Measurements from ENCODE around the gene PIP4P1. TPM values are rescaled to one million over a fixed set of nuclear protein-coding genes. Genes with fewer than 3 reads are reported as not detected.
"Not testable (repeated sequence)": the region's sequence is repeated elsewhere in the genome, so short reads cannot be mapped to it uniquely, and the experiment has no call there.

The PIP4P1 gene
- polyA plus RNA-seq, 1 donor = 37.0 TPM

DNA sequence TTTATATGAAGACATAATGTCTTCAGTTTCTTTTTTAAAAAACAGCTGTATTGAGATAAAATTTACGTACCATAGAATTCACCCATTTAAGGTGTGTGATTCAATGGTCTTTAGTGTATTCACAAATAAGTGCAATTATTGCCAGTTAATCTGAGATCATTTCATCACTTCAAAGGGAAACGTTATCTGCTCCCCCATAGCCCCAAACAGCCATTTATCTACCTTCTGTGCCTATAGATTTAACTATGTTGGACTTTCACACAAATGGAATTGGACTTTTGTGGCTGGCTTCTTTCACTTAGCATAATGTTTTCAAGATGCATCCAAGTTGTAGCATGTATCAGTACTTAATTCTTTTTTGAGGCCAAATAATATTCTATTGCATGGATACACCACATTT, 17.7 kb upstream of the PIP4P1 start:
- DNase-seq = no peak

DNA sequence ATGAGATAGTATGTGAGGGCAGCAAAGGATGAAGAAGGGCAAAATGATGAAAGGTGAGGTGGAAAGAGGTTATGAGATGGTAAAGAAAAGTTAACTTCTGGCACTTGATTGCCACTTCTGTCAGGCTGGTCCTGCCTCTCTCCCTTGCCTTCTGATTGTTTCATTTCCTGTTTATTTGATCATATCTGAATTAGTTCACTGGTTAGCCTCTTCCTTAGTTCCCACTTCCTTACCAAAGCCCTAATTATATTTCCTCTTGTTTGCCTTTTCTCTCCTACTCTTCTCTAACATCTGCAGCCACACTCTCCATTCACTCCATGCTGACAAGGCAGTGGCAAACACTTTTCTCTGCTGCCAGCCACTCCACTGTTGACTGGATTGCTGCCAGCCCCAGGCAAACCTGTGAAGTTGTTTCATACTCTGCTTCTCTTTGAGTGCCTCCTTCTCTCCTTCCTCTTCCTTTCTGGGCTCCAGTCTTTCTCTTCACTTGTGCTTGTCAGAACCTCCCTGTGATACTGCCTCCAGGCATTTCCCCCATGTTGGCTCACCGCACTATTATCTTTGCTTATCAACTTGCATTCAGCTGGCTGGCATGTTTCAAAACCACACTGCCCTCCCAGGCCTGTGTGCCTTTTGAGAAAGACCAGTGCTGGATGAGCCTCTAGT, 16.1 kb upstream of the PIP4P1 start:
- no peak for DNase-seq

DNA sequence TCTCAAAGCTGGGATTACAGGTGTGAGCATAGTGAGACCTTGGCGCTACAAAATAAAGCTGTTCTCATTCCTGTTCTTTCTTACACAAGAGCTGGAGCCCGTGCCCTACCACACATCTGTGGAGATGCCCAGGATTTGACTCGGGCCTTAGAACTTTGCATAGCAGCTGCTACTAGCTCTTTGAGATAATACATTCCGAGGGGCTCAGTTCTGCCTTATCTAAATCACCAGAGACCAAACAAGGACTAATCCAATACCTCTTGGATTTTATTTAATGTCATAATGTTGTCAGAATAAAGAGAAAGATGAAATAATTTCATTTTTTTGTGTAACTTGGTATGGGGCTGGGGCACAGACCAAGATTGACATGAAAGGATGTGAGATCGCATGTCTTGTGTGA, 15.5 kb upstream of the PIP4P1 start:
- DNase-seq = no peak

DNA sequence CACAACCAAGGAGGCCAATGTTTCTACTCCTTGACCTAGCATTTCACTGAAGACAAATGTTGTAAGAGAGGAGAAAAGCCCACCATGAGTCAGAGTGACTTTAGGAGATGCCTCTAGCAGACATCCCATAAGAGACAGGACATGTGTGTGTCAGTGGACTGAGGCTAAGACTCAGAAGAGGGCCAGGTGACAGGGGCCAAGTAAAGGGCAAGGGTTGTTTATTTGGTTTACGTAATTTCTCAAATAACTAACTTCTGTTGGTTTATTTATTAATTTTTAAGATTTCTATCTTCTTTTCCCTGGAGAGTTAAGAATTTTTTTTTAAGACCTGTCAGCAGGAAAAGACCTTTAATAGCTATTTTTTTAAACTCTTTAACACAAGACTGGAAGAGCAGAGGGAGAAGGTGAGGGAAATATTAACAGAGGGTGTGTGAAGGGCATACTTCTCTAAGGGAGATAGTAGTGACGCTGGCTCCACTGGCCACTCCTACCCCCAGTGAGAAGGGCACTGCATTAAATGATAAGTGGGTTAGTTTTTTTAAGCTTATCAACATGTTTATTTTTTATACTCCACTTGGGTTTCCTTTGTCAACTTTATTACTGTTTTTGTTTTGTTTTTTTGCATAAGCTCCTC, 11.4 kb upstream of the PIP4P1 start:
- no peak for DNase-seq

DNA sequence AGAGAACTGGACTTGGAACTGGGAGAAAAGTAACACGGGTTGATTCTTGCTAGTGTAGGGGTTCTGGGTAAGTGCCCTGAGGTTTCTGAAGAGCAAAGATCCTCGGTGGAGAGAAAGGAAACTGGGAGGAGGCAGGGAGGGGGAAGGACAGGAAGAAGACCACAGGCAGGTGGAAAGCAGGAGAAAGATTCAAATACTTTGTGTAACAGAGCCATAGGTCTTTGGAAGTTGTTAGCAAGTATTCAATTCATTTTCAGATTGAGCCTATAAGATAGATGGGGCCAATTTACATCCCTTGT, 9.3 kb upstream of the PIP4P1 start:
- DNase-seq = no peak

DNA sequence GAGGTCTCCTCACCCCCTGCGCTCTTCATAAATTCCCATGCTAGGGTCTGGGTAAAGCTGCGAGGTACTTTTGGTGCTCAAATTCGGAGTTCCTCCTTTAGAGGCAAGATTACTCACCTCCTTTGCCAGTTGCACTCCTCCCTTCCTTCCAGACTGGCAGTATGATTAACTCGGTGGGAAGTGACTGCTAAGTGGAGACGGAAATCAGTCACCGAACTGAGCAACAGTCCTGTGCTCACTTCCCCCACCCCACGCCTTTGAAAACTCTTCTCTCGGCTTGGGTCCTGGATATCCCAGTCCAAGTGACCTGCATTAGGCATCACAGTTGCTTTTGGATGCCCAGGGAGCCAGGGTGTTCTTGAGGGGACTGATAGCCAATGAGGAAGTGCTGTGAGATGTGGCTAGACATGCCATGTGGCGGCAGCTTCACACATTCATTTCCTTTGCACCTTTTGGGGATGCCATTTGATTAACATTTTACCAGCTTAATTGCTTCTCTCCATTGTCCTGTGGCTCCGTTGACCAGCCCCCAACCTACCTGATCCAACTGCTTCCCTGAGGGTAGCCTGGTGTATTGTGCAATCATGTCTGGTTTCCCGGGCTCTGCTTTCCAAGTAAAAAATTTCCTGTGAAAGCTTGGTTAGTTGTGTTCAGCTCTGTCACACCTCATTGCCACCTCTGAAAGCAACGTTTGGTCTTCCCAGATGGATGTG, 8.8 kb upstream of the PIP4P1 start:
- peak; percentile 33 for DNase-seq

DNA sequence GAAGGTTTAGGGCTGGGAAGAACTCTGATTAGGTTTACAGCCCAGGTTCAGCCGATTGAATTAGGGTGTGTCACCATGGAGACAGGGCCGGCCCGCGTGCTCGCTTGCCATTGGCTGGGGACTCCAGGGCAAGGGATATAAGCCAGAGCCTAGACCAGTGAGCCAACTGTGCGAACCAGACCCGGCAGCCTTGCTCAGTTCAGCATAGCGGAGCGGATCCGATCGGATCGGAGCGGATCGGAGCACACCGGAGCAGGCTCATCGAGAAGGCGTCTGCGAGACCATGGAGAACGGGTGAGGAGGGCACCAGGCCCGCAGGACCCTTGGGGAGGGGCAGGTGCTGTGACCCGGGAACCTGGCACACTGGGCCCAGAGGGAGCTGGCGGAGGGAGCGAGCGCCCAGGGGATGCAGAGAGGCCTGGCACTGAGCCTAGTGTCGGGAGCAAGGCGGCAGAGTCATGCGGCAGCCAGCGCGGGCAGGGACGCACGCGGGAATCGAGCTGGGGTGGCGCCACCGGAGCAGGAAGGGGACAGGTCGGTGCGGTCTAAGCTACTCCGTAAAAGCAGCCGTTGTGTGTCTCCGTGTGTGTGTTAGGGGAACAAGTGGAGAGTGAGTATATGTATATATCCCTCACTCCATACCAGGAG, 8.1 kb upstream of the PIP4P1 start, which contains the start of gene PNP:
Gene PNP (plus strand): TSS at position 165 of the 648 bp plus-strand sequence. CDS start 119 bp downstream, at position 284.
- peak; percentile 72 for DNase-seq

DNA sequence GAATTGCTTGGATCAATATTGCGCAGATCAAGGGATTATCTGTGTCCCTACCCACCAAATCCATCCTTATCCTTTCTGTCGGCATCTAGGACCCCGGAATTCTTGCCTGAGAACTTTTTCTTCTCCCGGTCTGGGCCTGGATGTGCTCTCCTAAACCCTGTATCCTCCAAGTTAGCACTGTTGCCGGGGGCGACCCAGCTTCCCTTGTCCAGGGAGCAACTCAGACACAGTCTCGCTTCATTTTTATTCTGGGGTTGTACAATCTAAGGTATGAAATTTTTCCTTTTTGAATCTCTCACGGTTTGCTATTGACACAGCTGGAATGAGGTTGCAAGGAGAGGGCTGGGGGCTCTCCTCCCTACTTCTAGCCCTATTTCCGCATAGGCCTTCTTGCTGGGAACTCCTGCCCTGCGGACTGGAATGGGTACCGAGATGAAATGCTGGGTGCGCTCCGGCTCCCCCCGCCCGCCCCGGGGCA, 7.6 kb upstream of the PIP4P1 start:
- no peak for DNase-seq

DNA sequence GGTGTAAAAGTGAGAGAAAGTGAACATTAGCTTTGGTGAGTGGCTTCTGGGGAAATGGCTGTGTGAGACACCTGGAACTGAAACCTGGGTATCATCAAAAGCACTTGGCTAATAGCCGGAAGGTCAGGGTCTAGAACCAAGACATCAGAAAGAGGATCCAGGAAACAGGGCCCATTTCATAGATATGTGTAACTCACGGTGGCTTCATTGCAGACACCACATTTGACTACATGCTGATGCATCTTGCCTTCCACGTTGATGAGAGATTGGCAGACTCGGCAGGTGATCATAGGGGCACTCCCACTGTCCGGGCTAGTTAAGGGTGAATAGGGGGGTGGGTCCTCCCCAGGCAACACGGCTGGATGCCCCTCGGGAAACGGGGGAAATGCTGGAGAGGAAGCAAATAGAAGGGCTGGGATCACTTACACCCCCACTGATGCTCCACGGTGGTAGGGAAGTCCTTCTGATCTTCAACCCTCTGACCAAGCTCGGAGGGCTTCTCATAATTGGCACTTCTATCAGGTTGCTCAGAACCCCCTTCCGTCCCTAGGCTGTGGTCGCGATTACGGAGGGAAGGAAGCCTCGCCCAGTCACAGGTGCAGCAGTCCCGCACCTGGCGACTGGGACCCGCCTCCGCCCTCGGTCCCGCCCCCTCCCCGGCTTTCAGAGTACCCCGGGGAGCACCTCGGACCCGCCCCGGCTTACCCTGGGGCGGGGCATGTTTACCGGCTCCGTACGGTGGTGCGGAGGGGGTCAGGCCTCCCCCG, 593 bp downstream of the PIP4P1 start:
- no peak for DNase-seq

DNA sequence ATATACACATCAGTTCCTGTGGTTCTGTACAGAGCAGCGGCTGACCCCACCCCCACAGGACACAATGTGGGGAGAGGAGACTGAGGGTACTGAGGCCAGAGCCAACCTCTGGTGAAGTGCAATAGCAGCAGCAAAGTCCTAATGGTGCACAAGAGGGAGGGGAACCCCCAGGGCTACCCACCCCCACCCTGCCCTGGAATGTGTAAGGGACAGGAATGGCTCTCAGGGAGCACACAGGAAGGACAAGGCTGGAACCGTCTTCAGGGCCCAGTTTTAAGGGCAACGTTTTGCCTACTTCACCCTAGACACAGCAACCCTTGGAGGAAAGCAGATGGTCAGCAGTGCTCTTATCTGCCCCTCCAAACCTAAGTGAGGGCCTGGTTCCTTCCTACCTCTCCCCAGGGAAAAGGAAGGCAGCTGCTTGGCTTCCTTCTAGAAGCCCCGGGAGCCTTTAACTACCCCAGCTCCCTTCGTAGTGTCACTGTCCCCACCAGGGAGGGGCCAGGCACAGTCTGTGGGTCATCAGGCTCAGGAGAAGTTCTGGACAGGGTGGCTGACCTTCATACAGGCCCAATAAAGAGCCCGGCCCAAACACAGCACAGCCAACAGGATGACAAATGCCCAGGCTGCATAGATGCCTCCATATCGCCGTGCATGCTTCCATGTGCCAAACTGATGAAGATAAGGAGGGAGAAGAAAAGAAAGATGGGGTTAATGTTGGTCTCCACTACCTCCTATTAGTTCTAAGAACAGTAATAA, 3.0 kb downstream of the PIP4P1 start:
- DNase-seq = no peak

DNA sequence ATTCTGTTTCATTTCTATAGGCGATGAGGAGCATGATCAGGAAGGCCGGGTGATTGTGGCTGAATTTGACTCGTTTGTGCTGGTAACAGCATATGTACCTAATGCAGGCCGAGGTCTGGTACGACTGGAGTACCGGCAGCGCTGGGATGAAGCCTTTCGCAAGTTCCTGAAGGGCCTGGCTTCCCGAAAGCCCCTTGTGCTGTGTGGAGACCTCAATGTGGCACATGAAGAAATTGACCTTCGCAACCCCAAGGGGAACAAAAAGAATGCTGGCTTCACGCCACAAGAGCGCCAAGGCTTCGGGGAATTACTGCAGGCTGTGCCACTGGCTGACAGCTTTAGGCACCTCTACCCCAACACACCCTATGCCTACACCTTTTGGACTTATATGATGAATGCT, 4.3 kb downstream of the PIP4P1 start:
- no peak for DNase-seq

DNA sequence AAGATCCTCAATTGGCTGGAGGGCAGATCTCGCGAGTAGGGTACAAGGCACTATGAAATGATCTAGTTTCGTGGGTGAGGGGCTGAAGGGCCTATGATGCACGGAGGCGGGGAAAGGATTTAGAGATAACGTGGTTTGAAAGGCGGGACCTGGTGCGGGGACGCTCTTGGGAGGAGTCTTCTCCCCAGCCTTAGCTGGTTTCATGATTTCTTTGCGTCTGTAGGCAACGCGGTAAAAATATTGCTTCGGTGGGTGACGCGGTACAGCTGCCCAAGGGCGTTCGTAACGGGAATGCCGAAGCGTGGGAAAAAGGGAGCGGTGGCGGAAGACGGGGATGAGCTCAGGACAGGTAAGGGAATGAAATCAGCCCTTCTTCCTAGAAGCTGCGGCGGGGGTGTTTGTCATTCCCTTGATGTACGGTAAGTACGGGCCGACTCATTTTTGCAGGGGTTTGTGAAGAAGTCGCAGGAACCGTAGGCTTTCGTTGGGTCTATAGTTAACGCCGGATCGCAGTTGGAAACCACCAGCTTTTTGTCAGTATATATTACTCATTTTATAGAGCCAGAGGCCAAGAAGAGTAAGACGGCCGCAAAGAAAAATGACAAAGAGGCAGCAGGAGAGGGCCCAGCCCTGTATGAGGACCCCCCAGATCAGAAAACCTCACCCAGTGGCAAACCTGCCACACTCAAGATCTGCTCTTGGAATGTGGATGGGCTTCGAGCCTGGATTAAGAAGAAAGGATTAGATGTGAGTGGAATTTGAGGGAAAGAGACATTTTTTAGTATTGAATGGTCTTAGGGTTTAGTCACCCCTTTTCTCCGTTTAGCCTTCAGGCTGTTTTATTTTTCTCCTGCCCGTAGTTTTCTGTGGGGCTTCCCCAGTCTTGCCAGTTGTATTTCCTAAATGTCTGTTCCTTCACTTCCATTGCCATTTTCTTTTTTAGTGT, 5.6 kb downstream of the PIP4P1 start:
- no peak for DNase-seq

DNA sequence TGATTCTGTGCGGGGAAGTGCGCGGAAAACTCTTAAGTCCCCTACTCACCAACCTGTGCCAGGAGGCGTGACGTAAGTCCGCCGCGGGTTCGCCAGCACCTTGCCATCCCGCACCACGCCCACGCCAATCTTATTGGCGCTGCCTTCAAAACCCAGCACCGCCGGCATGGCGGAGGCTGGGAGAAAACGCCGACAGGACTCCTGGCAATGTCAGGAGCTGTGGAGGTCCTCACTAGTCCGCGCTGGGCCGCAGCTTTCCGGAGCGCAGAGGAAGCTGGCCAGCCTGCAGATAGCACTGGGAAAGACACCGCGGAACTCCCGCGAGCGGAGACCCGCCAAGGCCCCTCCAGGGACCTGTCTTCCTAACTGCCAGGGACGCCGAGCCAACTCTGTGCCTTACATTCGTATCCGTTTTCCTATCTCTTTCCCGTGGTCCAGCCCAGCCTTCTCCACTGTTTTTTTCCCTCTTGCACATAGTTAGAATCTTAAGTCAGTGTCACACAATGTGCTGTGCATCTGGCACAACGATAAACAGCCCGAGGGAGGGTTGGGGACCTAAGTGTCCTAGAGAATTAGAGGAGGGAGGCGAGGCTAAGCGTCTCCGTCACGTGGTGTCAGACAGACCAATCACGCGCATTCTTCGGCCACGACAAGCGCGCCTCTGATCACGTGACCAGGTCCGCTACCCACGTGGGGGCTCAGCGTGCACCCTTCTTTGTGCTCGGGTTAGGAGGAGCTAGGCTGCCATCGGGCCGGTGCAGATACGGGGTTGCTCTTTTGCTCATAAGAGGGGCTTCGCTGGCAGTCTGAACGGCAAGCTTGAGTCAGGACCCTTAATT, 6.5 kb downstream of the PIP4P1 start, which contains the start of the genes APEX1 and OSGEP:
Gene APEX1 (plus strand): TSS at position 711 of the 839 bp plus-strand sequence. CDS start 420 bp downstream, outside the sequence.
Gene OSGEP (minus strand): TSS at position 297 of the 839 bp plus-strand sequence. CDS start 129 bp downstream, at position 168.
- peak; percentile 99 for DNase-seq

DNA sequence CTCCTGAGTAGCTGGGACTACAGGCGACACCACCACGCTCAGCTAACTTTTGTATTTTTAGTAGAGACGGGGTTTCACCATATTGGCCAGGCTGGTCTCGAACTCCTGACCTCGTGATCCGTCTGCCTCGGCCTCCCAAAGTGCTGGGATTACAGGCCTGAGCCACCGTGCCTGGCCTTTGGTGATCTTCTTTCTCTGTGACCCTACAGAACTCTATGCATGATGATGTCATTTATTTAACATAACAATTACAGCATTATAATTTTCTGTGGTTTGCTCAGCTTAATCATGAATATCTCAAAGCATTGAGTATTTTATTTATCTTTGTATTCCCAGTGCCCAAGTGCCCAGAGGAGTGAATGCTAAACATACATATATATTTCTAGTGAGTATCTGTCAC, 8.4 kb downstream of the PIP4P1 start:
- not testable (repeated sequence) for DNase-seq

DNA sequence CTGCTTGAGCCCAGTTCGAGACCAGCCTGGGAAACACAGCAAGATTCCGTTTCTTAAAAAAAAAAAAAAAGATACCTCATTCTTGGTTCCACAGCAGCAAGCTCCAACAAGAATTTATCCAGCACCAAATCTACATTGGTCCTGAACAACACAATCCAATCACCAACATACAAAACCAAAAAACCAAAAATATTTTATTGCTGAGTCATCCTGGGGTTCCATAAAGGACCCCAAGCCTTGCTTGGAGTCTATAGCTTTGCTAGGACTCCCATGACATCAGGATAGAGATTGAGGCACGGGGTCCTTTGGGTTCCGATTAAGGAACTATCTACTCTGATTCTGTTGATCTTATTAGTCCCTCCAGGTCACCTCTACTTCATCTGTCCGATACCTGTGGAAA, 14.3 kb downstream of the PIP4P1 start:
- DNase-seq = no peak

DNA sequence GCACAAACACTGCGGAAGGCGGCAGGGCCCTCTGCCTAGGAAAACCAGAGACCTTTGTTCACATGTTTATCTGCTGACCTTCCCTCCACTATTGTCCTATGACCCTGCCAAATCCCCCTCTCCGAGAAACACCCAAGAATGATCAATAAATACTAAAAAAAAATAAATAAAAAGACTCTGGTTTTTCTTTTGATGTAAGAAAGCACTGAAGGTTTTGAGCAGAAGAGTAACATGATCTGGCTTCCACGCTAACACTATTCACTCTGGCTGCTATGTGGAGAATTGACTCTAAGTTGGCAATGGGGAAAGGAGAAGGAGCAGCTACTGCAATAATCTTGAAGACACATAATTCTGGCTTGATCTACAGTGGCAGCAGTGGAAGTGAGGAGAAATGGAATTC, 17.6 kb downstream of the PIP4P1 start:
- not testable (repeated sequence) for DNase-seq

DNA sequence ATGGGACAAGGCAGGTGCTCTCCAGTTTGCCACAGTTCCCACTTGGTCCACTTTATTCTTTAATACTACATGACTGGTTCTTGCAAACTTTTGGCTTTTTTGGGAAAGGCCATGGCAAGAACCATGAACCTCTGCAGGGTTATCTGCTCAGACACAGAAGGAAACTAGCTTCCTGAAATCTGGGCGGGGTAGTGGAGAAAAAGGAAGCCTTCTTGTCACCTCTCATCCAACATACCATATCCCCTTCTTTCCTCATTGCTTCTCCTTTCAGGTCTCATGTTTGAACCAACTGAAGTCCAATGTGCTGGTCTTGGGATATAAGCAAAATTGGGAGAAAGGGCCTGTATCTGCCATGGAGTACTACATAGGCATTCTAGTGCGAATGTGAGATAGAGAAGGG, 19.8 kb downstream of the PIP4P1 start:
- DNase-seq = no peak

DNA sequence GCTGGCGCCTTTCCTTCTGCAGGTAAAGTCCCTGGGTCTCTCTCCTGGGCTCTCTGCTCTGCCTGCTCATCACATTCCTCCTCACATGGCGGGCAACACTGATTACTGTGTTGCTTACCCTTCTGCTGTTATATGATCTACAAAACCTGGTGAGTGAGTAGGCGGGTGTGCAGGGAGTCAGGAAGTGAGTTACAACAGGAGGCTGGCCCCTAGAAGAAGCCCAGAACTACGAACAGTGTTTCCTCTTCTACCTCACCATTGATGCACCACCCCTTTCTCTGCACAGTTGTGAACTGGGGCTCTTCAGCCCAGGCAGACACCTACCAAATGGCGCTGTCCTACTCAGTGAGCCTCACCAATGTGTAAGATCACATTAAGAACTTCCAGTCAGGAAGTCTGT, 20.4 kb downstream of the PIP4P1 start:
- DNase-seq = no peak

DNA sequence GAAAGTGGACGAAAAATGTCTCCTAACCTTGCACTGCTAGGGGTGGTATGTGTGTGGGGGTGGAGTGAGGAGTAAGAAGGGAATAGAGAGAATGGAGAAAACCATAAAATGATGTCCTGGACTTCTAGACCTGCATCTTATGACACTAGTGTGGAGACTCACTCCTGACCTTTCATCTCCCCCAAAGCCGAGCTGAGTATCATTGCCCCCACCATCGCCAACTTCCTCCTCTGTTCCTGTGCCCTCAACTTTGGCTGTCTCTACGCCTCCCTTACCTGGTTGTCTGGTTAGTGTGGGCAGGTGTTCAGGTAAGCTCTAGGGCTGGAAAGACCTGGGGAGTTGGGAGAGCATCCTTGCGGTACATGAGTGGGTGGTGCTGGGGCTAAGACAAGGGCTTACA, 20.8 kb downstream of the PIP4P1 start:
- DNase-seq = no peak
